H9 (cell line): ENCODE data around the gene C1orf159. TPM values are rescaled to one million over a fixed set of nuclear protein-coding genes. Genes with fewer than 3 reads are reported as not detected.

Source experiments
- DNase-seq: peaks from one replicate; pipeline ENCODE4 v3.0.0-alpha.2; 2017
- H2AFZ ChIP-seq: one replicate; pipeline ENCODE4 v1.6.1; 2013; ENCODE audit warnings: mild to moderate bottlenecking, low read length, control low read depth, moderate library complexity
- H2AK5ac ChIP-seq: 2 replicates; pipeline ENCODE4 v1.6.1; 2013; ENCODE audit warnings: low read length, control low read depth, mixed read lengths; ENCODE audit not compliant: insufficient read length
- H2BK120ac ChIP-seq: one replicate; pipeline ENCODE4 v1.6.1; 2013; ENCODE audit warnings: low read depth, mild to moderate bottlenecking, low read length, control low read depth, inconsistent platforms; ENCODE audit not compliant: poor library complexity, severe bottlenecking
- H2BK12ac ChIP-seq: 2 replicates; pipeline ENCODE4 v1.6.1; 2013; ENCODE audit warnings: low read length, control low read depth, mixed read lengths, low read depth; ENCODE audit not compliant: insufficient read length
- H2BK15ac ChIP-seq: 2 replicates; pipeline ENCODE4 v1.6.1; 2013; ENCODE audit warnings: low read depth, low read length, control low read depth
- H2BK20ac ChIP-seq: one replicate; pipeline ENCODE4 v1.6.1; 2013; ENCODE audit warnings: low read depth, mild to moderate bottlenecking, low read length, control low read depth, inconsistent platforms; ENCODE audit not compliant: poor library complexity, severe bottlenecking
- H2BK5ac ChIP-seq: 2 replicates; pipeline ENCODE4 v1.6.1; 2013; ENCODE audit warnings: low read length, control low read depth, mixed read lengths; ENCODE audit not compliant: insufficient read length
- H3K14ac ChIP-seq: 2 replicates; pipeline ENCODE4 v1.6.1; 2013; ENCODE audit warnings: low read length, control low read depth; ENCODE audit not compliant: insufficient read depth
- H3K18ac ChIP-seq: 2 replicates; pipeline ENCODE4 v1.6.1; 2013; ENCODE audit warnings: low read depth, mild to moderate bottlenecking, mixed read lengths, low read length, control low read depth; ENCODE audit not compliant: insufficient read length
- H3K23ac ChIP-seq: 2 replicates; pipeline ENCODE4 v1.6.1; 2013; ENCODE audit warnings: low read length, control low read depth, mixed read lengths, low read depth; ENCODE audit not compliant: insufficient read length
- H3K23me2 ChIP-seq: 2 replicates; pipeline ENCODE4 v1.6.1; 2013; ENCODE audit warnings: low read depth, mild to moderate bottlenecking, mixed read lengths, low read length, control low read depth; ENCODE audit not compliant: insufficient read length, poor library complexity, severe bottlenecking
- H3K27ac ChIP-seq: 2 replicates; pipeline ENCODE4 v1.5.1; 2013; ENCODE audit warnings: low read length, control low read depth, mixed read lengths, low read depth; ENCODE audit not compliant: insufficient read length
- H3K27me3 ChIP-seq: 2 replicates; pipeline ENCODE4 v1.6.1; 2013; ENCODE audit warnings: low read length, control low read depth, inconsistent platforms; ENCODE audit not compliant: insufficient read depth
- H3K4ac ChIP-seq: 2 replicates; pipeline ENCODE4 v1.6.1; 2013; ENCODE audit warnings: low read depth, mild to moderate bottlenecking, control low read depth, inconsistent platforms, low read length, moderate library complexity
- H3K4me1 ChIP-seq: 2 replicates; pipeline ENCODE4 v1.6.1; 2013; ENCODE audit warnings: low read length, control low read depth, inconsistent platforms; ENCODE audit not compliant: insufficient read depth
- H3K4me2 ChIP-seq: 2 replicates; pipeline ENCODE4 v1.6.1; 2013; ENCODE audit warnings: low read length, control low read depth, mixed read lengths; ENCODE audit not compliant: insufficient read length, insufficient read depth
- H3K56ac ChIP-seq: 2 replicates; pipeline ENCODE4 v1.6.1; 2013; ENCODE audit warnings: low read depth, mild to moderate bottlenecking, mixed read lengths, low read length, control low read depth; ENCODE audit not compliant: insufficient read length
- H3K79me1 ChIP-seq: 2 replicates; pipeline ENCODE4 v1.6.1; 2013; ENCODE audit warnings: low read depth, mild to moderate bottlenecking, moderate library complexity, low read length, control low read depth, inconsistent platforms; ENCODE audit not compliant: insufficient read depth, poor library complexity, severe bottlenecking
- H3K79me2 ChIP-seq: 2 replicates; pipeline ENCODE4 v1.6.1; 2013; ENCODE audit warnings: low read length, control low read depth, inconsistent platforms; ENCODE audit not compliant: insufficient read depth
- H3K9ac ChIP-seq: 2 replicates; pipeline ENCODE4 v1.6.1; 2013; ENCODE audit warnings: low read length, control low read depth, mixed read lengths; ENCODE audit not compliant: insufficient read length; ENCODE audit errors: extremely low read depth
- H3K9me3 ChIP-seq: one replicate; pipeline ENCODE4 v1.6.1; 2013; ENCODE audit warnings: low read depth, low read length, inconsistent platforms; ENCODE audit not compliant: control insufficient read depth
- H3T11ph ChIP-seq: one replicate; pipeline ENCODE4 v1.6.1; 2013; ENCODE audit warnings: mild to moderate bottlenecking, low read length, control low read depth, inconsistent platforms
- H4K20me1 ChIP-seq: one replicate; pipeline ENCODE4 v1.6.1; 2013; ENCODE audit not compliant: control insufficient read depth, insufficient read length, insufficient read depth
- H4K5ac ChIP-seq: 2 replicates; pipeline ENCODE4 v1.6.1; 2013; ENCODE audit warnings: low read depth, mild to moderate bottlenecking, mixed read lengths, low read length, control low read depth; ENCODE audit not compliant: insufficient read length
- H4K8ac ChIP-seq: replicated peaks from 2 replicates; pipeline ENCODE4 v1.6.1; 2013; ENCODE audit warnings: low read length, control low read depth, mixed read lengths, low read depth; ENCODE audit not compliant: insufficient read length
- H4K91ac ChIP-seq: 2 replicates; pipeline ENCODE4 v1.6.1; 2013; ENCODE audit warnings: low read depth, mild to moderate bottlenecking, moderate library complexity, mixed read lengths, low read length, control low read depth; ENCODE audit not compliant: insufficient read length
- H3K27ac Mint-ChIP-seq, 3 experiments: 2 replicates in 2 of 3; 3 replicates in 1 of 3; pipeline ENCODE4 v1.8.0; 2020 to 2021; ENCODE audit warnings: mixed read lengths in 3 of 3, mild to moderate bottlenecking in 1 of 3, moderate library complexity in 1 of 3
- H3K27me3 Mint-ChIP-seq: 2 replicates; pipeline ENCODE4 v1.8.0; 2021; ENCODE audit warnings: low read depth, mild to moderate bottlenecking, moderate library complexity, mixed read lengths
- H3K36me3 Mint-ChIP-seq, 3 experiments: 2 replicates in 2 of 3; 3 replicates in 1 of 3; pipeline ENCODE4 v1.8.0; 2020 to 2021; ENCODE audit warnings: low read depth in 3 of 3, mixed read lengths in 3 of 3; ENCODE audit not compliant: insufficient read depth in 1 of 3
- H3K4me1 Mint-ChIP-seq, 2 experiments: 2 replicates each; pipeline ENCODE4 v1.8.0; 2020; ENCODE audit warnings: mixed read lengths in 2 of 2
- H3K4me3 Mint-ChIP-seq, 2 experiments: 2 replicates in 1 of 2; 3 replicates in 1 of 2; pipeline ENCODE4 v1.8.0; 2020 to 2021; ENCODE audit warnings: mild to moderate bottlenecking in 2 of 2, mixed read lengths in 2 of 2, moderate library complexity in 1 of 2
- H3K9me3 Mint-ChIP-seq, 2 experiments: 2 replicates in 1 of 2; 3 replicates in 1 of 2; pipeline ENCODE4 v1.8.0; 2020; ENCODE audit warnings: mild to moderate bottlenecking in 2 of 2, mixed read lengths in 2 of 2, moderate library complexity in 1 of 2
- WGBS: extraction: QIAGEN DNeasy Blood & Tissue Kit; methylation state at CpG from one replicate; pipeline ENCODE4 v1.1.7; 2013; ENCODE audit warnings: missing lambda C conversion rate, low lambda C conversion rate, mixed read lengths; ENCODE audit not compliant: insufficient read length; ENCODE audit errors: extremely low coverage; 5-methylcytosine and 5-hydroxymethylcytosine counted together
- total RNA-seq: library from RNA; stranded (reverse); gene quantifications from 2 replicates; pipeline ENCODE4 v1.2.1, GENCODE V29; 2021
- TF ChIP-seq, protein P1 (sequence below): fragments of 200-600 bp; sonication (generic); conservative IDR thresholded peaks from 3 replicates; pipeline ENCODE4 v1.8.0; 2021; ENCODE audit warnings: antibody characterized with exemption, mild to moderate bottlenecking

Gene C1orf159
- total RNA-seq, 1 experiment from 2014 or later = 12.3 TPM

DNA sequence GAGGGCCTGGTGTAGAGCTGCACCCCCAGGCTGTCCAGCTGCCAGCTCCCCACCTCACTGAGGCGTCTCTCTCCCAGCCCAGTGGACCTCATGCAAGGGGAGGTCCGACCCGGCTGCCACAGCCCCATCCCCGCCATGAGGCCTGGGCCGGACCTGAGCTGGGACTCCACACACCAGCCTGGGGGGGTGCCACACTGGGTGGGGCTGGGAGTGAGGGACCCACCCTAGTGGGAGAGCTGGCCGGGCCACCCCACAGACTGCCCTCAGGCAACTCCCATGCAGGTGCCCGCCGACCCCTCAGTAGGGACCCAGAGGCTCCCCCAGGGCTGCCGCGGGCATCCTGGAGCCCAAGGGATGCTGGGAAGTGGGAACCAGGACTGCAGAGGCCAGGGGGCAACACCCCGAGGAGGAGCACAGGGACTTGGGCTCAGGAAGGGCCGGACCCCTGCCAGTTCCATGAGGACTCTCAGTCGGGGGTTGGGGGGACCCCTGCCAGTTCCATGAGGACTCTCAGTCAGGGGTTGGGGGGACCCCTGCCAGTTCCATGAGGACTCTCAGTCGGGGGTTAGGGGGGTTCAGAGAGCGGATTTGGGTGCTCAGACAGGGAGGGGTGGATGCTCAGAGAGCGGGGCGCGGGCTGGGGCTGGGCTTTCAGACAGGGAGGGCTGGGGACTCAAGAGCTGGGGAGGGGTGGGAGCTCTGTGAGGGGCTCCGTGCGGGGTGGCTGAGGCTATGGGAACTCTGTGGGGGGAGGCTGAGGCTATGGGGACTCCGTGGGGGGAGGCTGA, 40.5 kb downstream of the C1orf159 start:
- Histone ChIP-seq H3K4me1 (no peaks in the 10 kb centered on the region), H2BK12ac (no peak overlapping the region), H3K23me2 (peaks cover 6% of the 10 kb centered on the region), H2AFZ (no peak overlapping the region), H3K9me3 (no peaks in the 10 kb centered on the region), H3K14ac (no peak overlapping the region), H3K18ac (no peak overlapping the region), H3T11ph (no peak overlapping the region), H3K56ac (no peak overlapping the region), H3K23ac (no peak overlapping the region), H3K4ac (no peak overlapping the region), H2BK5ac (no peak overlapping the region), H4K91ac (no peak overlapping the region), H3K27ac (no peak overlapping the region), H3K79me1 (no peaks in the 10 kb centered on the region), H4K5ac (no peak overlapping the region), H3K4me2 (no peak overlapping the region), H3K9ac (no peak overlapping the region), H4K20me1 (no peaks in the 10 kb centered on the region), H3K27me3 (no peaks in the 10 kb centered on the region), H2BK20ac (no peak overlapping the region), H2AK5ac (no peak overlapping the region), H4K8ac (no peak overlapping the region), H2BK15ac (no peak overlapping the region), H2BK120ac (no peak overlapping the region), H3K79me2 (no peaks in the 10 kb centered on the region)
- peaks cover 0 to 4% of the 10 kb centered on the region in 2 experiments; a peak in 1 of 4 replicates for H3K4me1 Mint-ChIP-seq
- peaks cover 27% of the 10 kb centered on the region for H3K27me3 Mint-ChIP-seq
- TF ChIP-seq, protein P1, sequence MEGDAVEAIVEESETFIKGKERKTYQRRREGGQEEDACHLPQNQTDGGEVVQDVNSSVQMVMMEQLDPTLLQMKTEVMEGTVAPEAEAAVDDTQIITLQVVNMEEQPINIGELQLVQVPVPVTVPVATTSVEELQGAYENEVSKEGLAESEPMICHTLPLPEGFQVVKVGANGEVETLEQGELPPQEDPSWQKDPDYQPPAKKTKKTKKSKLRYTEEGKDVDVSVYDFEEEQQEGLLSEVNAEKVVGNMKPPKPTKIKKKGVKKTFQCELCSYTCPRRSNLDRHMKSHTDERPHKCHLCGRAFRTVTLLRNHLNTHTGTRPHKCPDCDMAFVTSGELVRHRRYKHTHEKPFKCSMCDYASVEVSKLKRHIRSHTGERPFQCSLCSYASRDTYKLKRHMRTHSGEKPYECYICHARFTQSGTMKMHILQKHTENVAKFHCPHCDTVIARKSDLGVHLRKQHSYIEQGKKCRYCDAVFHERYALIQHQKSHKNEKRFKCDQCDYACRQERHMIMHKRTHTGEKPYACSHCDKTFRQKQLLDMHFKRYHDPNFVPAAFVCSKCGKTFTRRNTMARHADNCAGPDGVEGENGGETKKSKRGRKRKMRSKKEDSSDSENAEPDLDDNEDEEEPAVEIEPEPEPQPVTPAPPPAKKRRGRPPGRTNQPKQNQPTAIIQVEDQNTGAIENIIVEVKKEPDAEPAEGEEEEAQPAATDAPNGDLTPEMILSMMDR = no peak
- H3K9me3 Mint-ChIP-seq = no peaks in the 10 kb centered on the region; a peak in 1 of 5 replicates
- no peak overlapping the region for H3K4me3 Mint-ChIP-seq
- WGBS = no CpG with 5 or more reads among the region's 21 CpGs
- no peaks in the 10 kb centered on the region for H3K36me3 Mint-ChIP-seq
- H3K27ac Mint-ChIP-seq = no peak overlapping the region
- DNase-seq = no peak
